Mucosa of rectum (tissue), 2 donors: Measurements from ENCODE around the gene NPHP1.
"Not testable (repeated sequence)": the region's sequence is repeated elsewhere in the genome, so short reads cannot be mapped to it uniquely, and the experiment has no call there.

Experiments
- H3K27ac ChIP-seq, 2 donors: one replicate each; pipeline ENCODE4 v1.7.0; 2013; ENCODE audit warnings: inconsistent platforms in 2 of 2, low read depth in 2 of 2, low read length in 2 of 2
- H3K27me3 ChIP-seq, 2 donors: one replicate each; pipeline ENCODE4 v1.7.0; 2013; ENCODE audit warnings: low read length in 2 of 2; ENCODE audit not compliant: control insufficient read depth in 2 of 2, insufficient read depth in 2 of 2
- H3K36me3 ChIP-seq, 2 donors: one replicate each; pipeline ENCODE4 v1.7.0; 2013; ENCODE audit warnings: low read length in 2 of 2; ENCODE audit not compliant: control insufficient read depth in 2 of 2, insufficient read depth in 2 of 2
- H3K4me1 ChIP-seq, 2 donors: one replicate each; pipeline ENCODE4 v1.7.0; 2013; ENCODE audit warnings: low read length in 2 of 2, mild to moderate bottlenecking in 1 of 2; ENCODE audit not compliant: control insufficient read depth in 2 of 2, insufficient read depth in 2 of 2
- H3K4me3 ChIP-seq, 2 donors: one replicate each; pipeline ENCODE4 v1.7.0; 2013; ENCODE audit warnings: low read length in 2 of 2
- H3K9ac ChIP-seq, 2 donors: one replicate each; pipeline ENCODE4 v1.7.0; 2013; ENCODE audit warnings: low read length in 2 of 2, low read depth in 1 of 2, mild to moderate bottlenecking in 1 of 2
- H3K9me3 ChIP-seq, 2 donors: one replicate each; pipeline ENCODE4 v1.7.0; 2013; ENCODE audit warnings: low read length in 2 of 2; ENCODE audit not compliant: control insufficient read depth in 2 of 2
- donor health status: healthy.
- donor health status: Normal muscosa, but diverticular disease.

NPHP1 gene

DNA sequence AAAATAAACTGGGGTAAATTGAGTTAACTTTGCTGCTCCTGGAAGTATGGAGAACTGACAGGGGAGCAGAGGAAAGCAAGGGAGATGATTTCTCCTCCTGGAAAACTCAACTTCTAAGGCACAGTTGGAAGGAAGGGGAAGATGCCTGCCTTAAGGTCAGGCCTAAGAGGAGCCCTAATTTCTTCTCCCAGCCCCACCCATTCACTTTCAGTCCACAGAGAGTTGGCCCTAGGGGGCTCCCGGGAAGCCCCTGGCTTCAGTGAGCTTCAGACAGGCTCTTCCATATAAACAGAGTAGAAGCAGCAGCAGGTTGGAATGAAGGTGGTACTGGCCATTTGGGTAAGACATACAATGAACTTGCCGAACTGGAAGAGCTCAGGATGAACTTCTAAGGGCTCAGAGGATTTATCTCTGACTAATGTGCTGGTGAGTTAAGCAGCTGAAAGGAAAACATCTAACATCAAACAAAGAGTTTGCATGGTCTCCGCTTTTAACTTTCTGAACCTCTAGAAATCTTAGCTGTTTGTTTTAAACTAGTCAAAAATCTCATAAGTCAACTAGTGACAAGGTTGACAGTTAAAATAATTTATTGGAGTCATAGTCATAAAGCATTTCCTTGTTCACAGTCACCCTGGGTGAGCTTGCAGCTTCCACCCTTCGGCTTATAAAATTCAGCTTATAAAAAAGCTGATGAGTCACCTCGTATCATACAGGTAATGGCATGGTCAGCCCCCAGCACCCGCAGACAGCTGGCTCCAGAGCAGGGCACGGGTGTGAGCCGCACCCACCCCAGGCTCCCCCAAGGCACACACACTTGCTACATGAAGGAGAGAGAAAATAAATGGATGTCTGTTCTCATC is 99.0 kb downstream of the NPHP1 start:
- H3K4me1 ChIP-seq = peaks cover 62% of the 10 kb centered on the region in 2 donors
- H3K9ac ChIP-seq = peak overlapping the region; percentile 8 to 66
- no peaks in the 10 kb centered on the region for H3K36me3 ChIP-seq
- no peaks in the 10 kb centered on the region for H3K9me3 ChIP-seq
- H3K27me3 ChIP-seq = no peaks in the 10 kb centered on the region
- peak overlapping the region; percentile 93 to 94 for H3K27ac ChIP-seq
- peak overlapping the region; percentile 27 to 33 for H3K4me3 ChIP-seq

DNA sequence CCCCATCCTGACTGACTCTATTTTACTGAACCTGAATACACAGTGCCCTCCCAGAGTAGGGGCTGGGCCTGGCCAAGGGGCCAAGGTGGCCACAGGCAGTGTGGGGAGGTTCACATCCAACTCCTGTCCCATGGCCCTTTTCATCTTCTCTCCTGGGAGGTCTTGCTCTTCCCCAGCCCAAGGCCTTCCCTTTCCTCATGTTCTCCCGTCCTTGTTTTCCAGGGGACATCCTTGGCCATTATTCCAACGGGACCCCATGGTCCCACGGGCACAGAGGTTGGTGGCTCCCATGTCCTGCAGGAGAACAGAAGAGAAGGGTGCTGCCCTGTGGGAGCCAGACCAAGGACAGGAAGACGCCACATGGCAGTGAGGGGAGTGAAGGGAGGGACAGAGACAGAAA is 99.6 kb downstream of the NPHP1 start:
- H3K9ac ChIP-seq = peak overlapping the region in 1 of 2 donors; percentile 47
- no peaks in the 10 kb centered on the region for H3K9me3 ChIP-seq
- H3K27me3 ChIP-seq = no peaks in the 10 kb centered on the region
- no peak overlapping the region for H3K4me3 ChIP-seq
- peaks cover 63 to 65% of the 10 kb centered on the region in 2 donors for H3K4me1 ChIP-seq
- no peaks in the 10 kb centered on the region for H3K36me3 ChIP-seq
- H3K27ac ChIP-seq = peak overlapping the region; percentile 93 to 94

DNA sequence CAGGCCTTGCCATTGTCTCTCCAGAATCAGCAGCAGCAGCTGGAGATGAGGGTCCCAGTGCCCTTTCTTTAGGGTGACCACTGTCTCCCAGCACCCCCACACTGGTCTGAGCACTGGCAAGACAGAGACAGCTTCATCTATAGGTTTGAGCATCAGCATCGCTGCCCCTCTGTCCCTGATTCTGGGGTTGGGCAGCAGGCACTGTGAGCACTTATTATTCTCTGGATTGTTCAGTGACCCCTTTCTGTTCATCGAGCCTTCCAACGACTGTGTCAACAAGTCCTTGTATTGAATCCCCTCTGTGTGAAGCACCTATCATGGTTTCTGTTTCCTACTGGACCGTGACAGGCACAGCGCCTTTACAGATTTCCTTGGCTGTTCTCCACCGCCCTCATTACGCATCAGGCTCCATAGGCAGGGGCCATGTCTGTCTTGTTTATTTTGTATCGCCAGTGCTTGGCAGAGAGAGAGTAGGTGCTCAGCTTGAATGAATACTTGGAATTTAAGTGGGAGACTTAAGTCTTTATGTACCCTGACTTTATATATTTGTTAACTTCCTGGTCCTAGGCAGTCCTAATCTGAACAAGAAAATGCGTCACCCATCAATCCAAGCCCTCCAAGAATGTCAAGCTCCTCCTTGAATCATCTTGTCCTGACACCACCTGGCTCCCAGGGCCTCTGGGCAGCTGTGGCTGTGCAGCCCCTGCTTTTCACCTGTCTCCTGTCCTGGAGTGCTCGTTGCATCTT is 100.6 kb downstream of the NPHP1 start:
- Histone ChIP-seq H3K36me3 (no peaks in the 10 kb centered on the region), H3K4me1 (peaks cover 61 to 65% of the 10 kb centered on the region in 2 donors), H3K4me3 (no peak overlapping the region), H3K9ac (peak overlapping the region in 1 of 2 donors; percentile 52), H3K27ac (peak overlapping the region; percentile 93 to 94), H3K27me3 (no peaks in the 10 kb centered on the region), H3K9me3 (no peaks in the 10 kb centered on the region)

DNA sequence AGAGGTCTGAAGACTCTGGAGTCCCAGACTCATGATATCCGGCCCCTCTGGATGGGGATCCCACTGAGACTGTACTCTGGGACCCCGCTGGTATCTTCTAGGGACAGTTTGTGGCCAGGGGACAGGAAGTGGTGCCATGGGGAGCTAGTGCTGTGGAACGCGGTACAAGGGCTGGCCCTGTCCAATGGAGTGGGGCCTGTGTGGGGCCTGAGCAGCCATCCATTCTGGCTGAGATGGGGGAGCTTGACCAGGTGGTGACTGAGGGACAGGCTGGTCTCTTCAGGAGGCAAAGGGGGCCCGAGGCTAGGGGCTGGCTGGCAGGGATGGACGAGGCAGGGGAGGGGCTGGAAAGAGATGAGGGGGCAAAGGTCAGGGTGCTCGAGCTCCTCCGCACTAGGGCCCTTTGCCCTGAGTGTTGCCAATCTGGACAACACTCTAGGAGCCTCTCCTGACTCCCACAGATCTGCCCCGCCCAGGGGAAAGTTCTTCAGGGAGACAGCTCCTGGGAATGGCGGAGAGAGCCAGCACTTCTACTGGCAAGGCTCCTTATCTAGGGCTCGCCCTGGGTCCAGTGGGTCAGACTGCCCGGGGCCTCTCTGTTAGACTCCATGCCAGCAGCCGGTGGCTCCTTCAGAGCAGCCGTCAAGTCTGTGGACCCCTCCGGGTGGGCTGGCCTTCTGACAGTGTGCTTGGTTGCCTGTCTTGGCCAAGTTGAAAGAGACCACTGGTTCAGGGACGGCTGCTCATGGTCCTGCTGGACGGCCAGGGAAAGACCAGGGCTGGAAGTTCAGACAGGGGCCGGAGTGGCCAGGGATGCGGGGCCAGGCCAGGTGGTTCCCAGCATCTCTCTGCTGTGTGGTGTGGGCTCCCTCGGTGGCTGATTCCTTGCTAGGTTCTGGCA is 101.5 kb downstream of the NPHP1 start:
- Histone ChIP-seq H3K27me3 (no peaks in the 10 kb centered on the region), H3K4me3 (no peak overlapping the region), H3K36me3 (no peaks in the 10 kb centered on the region), H3K4me1 (peaks cover 60 to 65% of the 10 kb centered on the region in 2 donors), H3K27ac (peak overlapping the region; percentile 93 to 94), H3K9me3 (no peaks in the 10 kb centered on the region), H3K9ac (peak overlapping the region in 1 of 2 donors; percentile 62)

DNA sequence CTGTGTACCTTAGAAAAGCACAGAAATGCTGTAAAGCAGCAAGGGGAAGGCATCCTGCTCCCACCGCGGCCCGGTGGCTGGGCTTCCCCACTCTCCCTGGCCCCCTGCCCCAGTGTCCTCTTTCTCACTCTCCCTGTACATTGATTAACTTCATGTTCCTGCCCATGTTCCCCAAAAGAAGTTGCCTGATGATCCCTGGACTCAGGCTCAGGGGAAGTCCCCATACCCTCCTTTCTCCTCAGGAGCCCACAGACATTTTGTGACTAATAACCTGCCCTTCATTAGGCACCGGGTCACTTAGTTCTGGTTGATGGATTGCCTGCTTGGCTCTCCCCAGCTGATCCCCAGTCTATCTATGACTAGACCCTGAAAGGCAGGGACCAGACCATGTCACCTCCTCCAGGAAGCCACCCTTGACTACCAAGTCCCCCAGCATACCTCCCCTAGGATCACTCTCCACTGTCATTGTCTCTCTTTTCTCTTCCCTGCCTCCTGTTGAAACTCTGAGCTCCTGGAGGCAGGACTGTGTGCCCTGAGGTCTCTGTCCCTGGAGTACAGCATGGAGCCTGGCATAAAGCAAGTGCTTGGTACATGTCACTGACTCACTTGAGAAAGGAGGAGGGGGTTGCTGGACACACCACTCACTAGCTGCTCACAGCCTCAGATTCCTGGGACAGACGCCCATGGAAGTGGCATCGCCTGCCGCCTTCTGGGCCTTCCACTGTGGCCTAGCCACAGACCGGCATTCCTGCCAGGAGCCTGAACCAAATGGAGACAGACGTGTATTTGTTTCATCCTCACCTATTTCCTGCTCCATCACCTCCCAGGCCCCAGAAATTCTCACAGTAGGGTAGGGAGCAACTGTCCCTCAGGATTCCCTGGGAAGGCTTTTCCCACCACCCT is 102.7 kb downstream of the NPHP1 start:
- peak overlapping the region in 1 of 2 donors; percentile 23 for H3K4me3 ChIP-seq
- peak overlapping the region; percentile 93 to 94 for H3K27ac ChIP-seq
- H3K27me3 ChIP-seq = no peaks in the 10 kb centered on the region
- H3K36me3 ChIP-seq = no peaks in the 10 kb centered on the region
- H3K9ac ChIP-seq = peak overlapping the region; percentile 48 to 62
- no peaks in the 10 kb centered on the region for H3K9me3 ChIP-seq
- peaks cover 58 to 63% of the 10 kb centered on the region in 2 donors for H3K4me1 ChIP-seq

DNA sequence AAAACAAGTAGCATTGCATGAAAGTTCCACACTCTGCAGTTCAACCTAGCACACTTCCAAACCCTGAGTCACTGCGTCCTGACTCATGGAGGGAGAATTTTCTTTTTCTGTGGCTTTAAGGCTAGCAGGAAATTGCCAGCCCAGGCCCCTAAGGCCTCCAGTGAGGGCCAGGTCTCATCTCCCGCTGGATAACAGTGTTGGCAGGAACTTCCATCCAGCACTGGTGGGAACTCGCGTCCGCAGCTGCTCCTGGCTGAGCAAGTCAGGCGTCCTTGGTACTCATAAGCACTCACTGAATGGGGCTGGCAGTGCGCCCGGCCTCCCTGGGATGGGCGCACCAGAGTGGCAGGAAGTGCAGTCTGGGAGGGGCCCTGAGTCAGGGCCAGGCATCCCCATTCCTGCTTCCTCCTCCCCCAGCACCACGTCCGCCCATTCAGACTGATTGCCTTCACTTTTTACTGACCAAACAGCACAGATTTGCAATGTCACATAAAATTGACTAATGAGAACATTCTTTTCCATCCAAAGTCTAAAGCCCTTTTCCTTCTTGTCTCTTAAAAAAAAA is 103.5 kb downstream of the NPHP1 start:
- H3K4me3 ChIP-seq = peak overlapping the region in 1 of 2 donors; percentile 31
- peak overlapping the region; percentile 93 to 94 for H3K27ac ChIP-seq
- peaks cover 50 to 55% of the 10 kb centered on the region in 2 donors for H3K4me1 ChIP-seq
- no peaks in the 10 kb centered on the region for H3K27me3 ChIP-seq
- H3K36me3 ChIP-seq = no peaks in the 10 kb centered on the region
- H3K9ac ChIP-seq = peak overlapping the region; percentile 48 to 62
- no peaks in the 10 kb centered on the region for H3K9me3 ChIP-seq

DNA sequence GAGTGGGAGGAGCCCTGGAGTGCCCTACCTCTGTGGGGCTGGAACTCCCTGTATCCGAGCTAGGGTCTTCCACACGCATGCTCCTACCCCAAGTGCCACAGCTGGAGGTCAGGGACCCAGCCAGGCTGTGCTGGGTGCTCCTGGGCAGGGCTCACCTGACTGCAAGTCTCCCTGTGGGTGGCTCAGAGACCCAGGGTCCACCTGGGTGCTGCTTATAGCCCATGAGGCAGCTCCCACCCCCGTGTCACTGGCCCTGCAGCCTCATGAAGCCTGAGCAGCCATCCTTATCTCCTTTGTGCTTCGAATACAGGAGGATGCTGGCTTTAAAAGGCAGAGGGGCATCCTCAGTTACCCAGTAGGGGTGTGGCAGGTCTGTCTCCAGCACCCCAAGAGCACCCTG is 103.9 kb downstream of the NPHP1 start:
- H3K27me3 ChIP-seq, H3K9me3 ChIP-seq, H3K36me3 ChIP-seq: not testable (repeated sequence)
- Histone ChIP-seq H3K4me1 (peaks cover 48 to 53% of the 10 kb centered on the region in 2 donors), H3K27ac (peak overlapping the region; percentile 93 to 94), H3K4me3 (peak overlapping the region in 1 of 2 donors; percentile 31), H3K9ac (peak overlapping the region; percentile 38 to 59)

DNA sequence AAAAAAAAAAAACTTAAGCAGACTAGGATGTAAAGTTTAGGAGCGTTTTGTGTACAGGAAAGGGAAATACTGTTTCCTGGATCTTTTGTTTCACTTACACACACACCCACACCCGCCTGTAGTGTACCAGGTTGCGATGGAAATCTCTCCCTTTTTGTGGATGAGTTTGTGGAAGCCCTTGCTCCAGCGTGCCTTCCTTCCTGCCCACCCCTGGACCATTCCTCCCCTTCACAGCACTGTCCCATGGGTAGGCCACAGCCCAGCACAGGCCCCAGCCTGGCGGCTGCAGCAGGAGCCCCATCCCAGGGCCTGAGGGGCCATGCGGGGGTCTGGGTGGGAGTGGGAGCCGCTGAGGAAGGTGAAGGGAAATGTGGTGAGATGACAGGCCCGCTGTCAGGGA is 104.3 kb downstream of the NPHP1 start:
- Histone ChIP-seq H3K9ac (peak overlapping the region in 1 of 2 donors; percentile 59), H3K4me3 (no peak overlapping the region), H3K9me3 (no peaks in the 10 kb centered on the region), H3K36me3 (no peaks in the 10 kb centered on the region), H3K27ac (peak overlapping the region; percentile 93 to 94), H3K27me3 (no peaks in the 10 kb centered on the region), H3K4me1 (peaks cover 44 to 49% of the 10 kb centered on the region in 2 donors)
